Coronary artery (tissue), 2 donors: ENCODE measurements around the gene KIAA2012.

Experiments used
- DNase-seq: peaks from one replicate; pipeline ENCODE4 v3.0.0-alpha.2; 2017; ENCODE audit warnings: low spot score
- H3K27ac ChIP-seq, 2 donors: fragments of 200-600 bp; sonication (generic); one replicate each; pipeline ENCODE4 v1.5.1; 2016 to 2019
- H3K4me3 ChIP-seq: fragments of 200-600 bp; sonication (generic); 2 replicates; pipeline ENCODE4 v1.5.1; 2016; ENCODE audit warnings: mild to moderate bottlenecking, moderate library complexity
- CTCF ChIP-seq: fragments of 200-600 bp; sonication (generic); IDR thresholded peaks from one replicate; pipeline ENCODE4 v1.5.1; 2019; ENCODE audit warnings: antibody characterized with exemption

Gene KIAA2012

DNA sequence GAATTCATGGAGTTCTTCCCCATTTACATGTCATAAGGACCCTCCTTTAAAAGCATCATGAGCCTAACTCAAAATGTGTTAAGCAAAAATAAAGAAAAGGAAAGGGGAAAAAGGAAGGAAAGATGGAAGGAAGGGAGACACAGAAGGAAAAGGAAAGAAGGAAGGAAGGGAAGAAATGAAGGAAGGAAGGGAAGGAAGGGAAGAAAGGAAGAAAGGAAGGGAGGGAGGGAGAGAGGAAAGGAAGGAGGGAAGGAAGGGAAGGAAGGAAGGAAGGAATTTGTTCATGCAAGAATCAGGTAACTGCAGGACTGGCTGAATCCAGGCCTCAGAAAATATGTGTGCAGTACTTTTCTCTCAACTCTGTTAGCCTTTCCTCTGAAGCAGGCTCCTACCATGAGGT lies 32.0 kb downstream of the KIAA2012 start:
- Histone ChIP-seq H3K4me3 (no peak overlapping the region), H3K27ac (no peak overlapping the region)
- DNase-seq = no peak
- no peak for TF ChIP-seq CTCF

DNA sequence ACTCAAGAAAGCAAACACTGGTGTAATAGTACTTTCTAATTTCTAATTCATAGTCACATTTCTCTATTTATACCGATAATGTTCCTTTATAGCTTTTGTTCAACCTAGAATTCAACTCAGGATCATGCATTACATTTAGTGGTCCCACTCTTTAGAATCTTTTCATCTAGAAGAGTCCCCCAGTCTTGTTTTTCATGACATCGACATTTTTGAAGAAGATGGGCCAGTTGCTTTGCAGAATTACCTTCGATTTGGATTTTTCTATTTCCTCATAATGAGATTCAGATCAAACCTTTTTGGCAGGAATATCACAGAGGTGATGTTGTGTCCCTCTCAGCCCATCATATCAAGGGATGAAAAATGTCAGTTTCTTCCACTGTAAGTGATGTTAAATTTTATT lies 35.3 kb downstream of the KIAA2012 start:
- no peak for TF ChIP-seq CTCF
- Histone ChIP-seq H3K27ac (no peak overlapping the region), H3K4me3 (no peak overlapping the region)
- DNase-seq = no peak

GRCh38 chr2:202109139-202109736 lies 36.2 kb downstream of the KIAA2012 start:
- no peak for TF ChIP-seq CTCF
- Histone ChIP-seq H3K27ac (no peak overlapping the region), H3K4me3 (no peak overlapping the region)
- no peak for DNase-seq

DNA sequence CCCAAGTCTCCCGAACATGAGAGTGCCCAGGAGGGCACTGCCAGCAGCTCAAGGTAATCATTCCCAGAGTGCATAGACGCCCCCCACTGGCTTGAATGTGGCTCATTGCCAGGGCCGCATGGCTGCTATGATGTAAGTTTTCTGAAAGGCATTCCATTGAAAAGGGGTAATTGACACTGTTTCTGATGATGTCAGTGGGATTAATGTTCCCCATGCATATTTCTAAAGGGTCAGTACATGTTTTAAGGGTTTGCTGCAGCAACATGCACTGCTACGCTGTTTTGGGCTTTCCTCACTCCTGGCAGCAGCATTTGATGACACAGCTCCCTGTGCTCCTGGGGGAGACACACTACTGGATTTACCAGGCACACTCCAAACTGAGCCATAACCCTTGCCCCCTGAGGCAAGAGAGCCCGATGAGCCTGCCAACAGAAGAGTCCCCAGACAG lies 36.7 kb downstream of the KIAA2012 start:
- Histone ChIP-seq H3K4me3 (no peak overlapping the region), H3K27ac (no peak overlapping the region)
- TF ChIP-seq CTCF = no peak
- DNase-seq = no peak

GRCh38 chr2:202110491-202110890 lies 37.4 kb downstream of the KIAA2012 start:
- Histone ChIP-seq H3K27ac (no peak overlapping the region), H3K4me3 (no peak overlapping the region)
- TF ChIP-seq CTCF = no peak
- no peak for DNase-seq

DNA sequence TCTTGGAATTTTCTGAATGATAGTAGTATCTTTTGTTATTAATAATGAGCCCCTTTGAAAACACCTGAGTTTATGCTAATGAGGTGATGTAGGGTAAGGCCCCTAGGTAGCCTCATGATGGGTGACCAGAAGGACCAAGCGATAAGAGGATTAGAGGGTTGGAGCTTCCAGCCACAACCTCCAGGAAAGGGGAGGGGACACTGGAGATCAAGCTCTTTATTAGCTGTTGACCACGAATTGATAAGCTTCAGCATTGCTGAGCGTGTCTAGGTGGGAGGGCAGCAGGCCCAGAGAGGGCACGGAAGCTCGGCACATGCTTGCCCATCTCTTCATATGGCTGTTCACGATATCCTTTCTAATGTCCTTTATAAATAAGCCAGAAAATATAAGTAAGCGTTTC lies 39.0 kb downstream of the KIAA2012 start:
- Histone ChIP-seq H3K27ac (no peak overlapping the region), H3K4me3 (no peak overlapping the region)
- TF ChIP-seq CTCF = no peak
- DNase-seq = no peak

GRCh38 chr2:202113571-202114142 lies 40.6 kb downstream of the KIAA2012 start:
- TF ChIP-seq CTCF = no peak
- no peak for DNase-seq
- no peak overlapping the region for H3K27ac ChIP-seq
- H3K4me3 ChIP-seq = no peak overlapping the region
